Measurements from ENCODE around the gene SGSM2. TPM values are rescaled to one million over a fixed set of nuclear protein-coding genes. Genes with fewer than 3 reads are reported as not detected.
A peak's percentile ranks its signal among the peaks of the same experiment; 100 is the strongest.

SGSM2 gene
- total RNA-seq, 1 donor from 2014 or later = 13.4 TPM

- peak; percentile 24 for TF ChIP-seq CTCF (IDR thresholded peaks at IDR 0.05; ENCODE audit: insufficient read depth, low read length, severe bottlenecking)
- Histone ChIP-seq H3K27me3 (ENCODE audit: control insufficient read depth, insufficient read depth, low read length) (no peaks in the 10 kb centered on the region), H3K4me3 (ENCODE audit: low read depth, low read length) (no peak overlapping the region), H3K36me3 (ENCODE audit: control insufficient read depth, insufficient read depth, low read length) (peaks cover 19% of the 10 kb centered on the region)
- no peak for DNase-seq (ENCODE audit: low read depth)
- FAIRE-seq = no peak
These were observed 29.6 kb downstream of the SGSM2 start for GRCh38 chr17:2366747-2367494.

DNA sequence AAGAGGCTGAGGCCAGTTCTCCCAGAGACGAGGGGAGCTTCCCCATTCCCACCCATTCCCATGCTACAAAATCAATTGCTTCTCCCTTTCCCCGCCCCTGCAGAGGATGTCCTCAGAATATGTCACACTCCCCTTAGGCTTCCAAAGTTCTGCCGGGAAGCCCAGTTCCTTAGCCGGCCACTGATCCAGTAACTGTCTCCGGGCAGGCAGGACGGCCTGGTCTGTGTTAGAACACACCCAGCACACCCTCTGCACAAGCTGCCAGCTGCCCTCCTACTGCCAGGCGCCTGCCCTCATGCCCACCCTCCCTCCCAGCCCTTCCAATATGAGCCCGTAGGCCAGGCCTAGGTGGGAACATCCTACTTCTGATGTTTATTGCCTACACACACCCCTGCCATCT lies 31.1 kb downstream of the SGSM2 start:
- H3K4me3 ChIP-seq (ENCODE audit: low read depth, low read length) = no peak overlapping the region
- FAIRE-seq (no peak), DNase-seq (ENCODE audit: low read depth) (no peak)
- no peak for TF ChIP-seq CTCF (IDR thresholded peaks at IDR 0.05; ENCODE audit: insufficient read depth, low read length, severe bottlenecking)
- no peaks in the 10 kb centered on the region for H3K27me3 ChIP-seq (ENCODE audit: control insufficient read depth, insufficient read depth, low read length)
- peaks cover 18% of the 10 kb centered on the region for H3K36me3 ChIP-seq (ENCODE audit: control insufficient read depth, insufficient read depth, low read length)

DNA sequence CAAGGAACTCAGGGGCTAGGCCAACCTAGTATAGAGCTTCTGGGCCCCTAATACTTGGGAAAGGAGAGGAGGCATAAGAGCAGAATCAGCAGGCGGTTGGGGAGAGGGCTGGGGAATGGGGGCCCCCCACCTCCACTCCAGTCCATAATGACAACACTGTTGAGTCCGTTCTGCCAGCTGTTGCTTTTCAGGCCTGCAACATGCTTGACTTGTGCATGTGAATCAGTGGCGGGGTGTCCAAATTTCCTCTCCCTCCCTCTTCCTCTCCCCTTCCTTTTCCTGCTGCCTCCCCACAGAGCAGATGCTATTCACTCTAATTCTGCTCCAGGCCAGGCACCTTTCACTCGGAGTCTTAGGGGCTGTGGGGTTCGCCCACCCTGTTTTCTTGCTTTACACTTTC lies 31.7 kb downstream of the SGSM2 start:
- peaks cover 19% of the 10 kb centered on the region for H3K36me3 ChIP-seq (ENCODE audit: control insufficient read depth, insufficient read depth, low read length)
- DNase-seq (ENCODE audit: low read depth) = no peak
- FAIRE-seq = no peak
- no peaks in the 10 kb centered on the region for H3K27me3 ChIP-seq (ENCODE audit: control insufficient read depth, insufficient read depth, low read length)
- H3K4me3 ChIP-seq (ENCODE audit: low read depth, low read length) = no peak overlapping the region
- TF ChIP-seq CTCF (IDR thresholded peaks at IDR 0.05; ENCODE audit: insufficient read depth, low read length, severe bottlenecking) = no peak

GRCh38 chr17:2369551-2370210 lies 32.4 kb downstream of the SGSM2 start:
- no peak for TF ChIP-seq CTCF (IDR thresholded peaks at IDR 0.05; ENCODE audit: insufficient read depth, low read length, severe bottlenecking)
- Histone ChIP-seq H3K27me3 (ENCODE audit: control insufficient read depth, insufficient read depth, low read length) (no peaks in the 10 kb centered on the region), H3K4me3 (ENCODE audit: low read depth, low read length) (no peak overlapping the region), H3K36me3 (ENCODE audit: control insufficient read depth, insufficient read depth, low read length) (peaks cover 16% of the 10 kb centered on the region)
- no peak for DNase-seq (ENCODE audit: low read depth)
- FAIRE-seq = no peak

DNA sequence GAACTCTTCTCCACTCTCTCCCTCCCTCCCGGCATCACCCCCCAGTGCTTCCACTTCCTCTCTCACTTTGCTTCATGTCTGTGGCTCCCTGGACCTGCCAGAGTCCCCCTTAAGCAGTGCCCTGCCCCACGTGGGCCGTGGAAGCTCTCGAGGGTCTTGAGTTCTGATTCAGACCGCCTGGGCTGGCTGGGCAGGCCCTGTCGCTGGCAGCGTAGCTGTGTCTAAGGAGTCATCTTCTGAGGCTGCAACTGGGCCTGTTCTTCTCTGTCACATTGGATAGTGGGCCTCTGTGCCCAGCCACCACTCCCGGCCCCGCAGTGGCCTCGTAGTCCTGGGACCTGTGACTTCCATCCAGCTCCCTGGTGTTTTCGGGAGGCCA lies 32.9 kb downstream of the SGSM2 start:
- peaks cover 14% of the 10 kb centered on the region for H3K36me3 ChIP-seq (ENCODE audit: control insufficient read depth, insufficient read depth, low read length)
- H3K4me3 ChIP-seq (ENCODE audit: low read depth, low read length) = no peak overlapping the region
- TF ChIP-seq CTCF (IDR thresholded peaks at IDR 0.05; ENCODE audit: insufficient read depth, low read length, severe bottlenecking) = no peak
- no peaks in the 10 kb centered on the region for H3K27me3 ChIP-seq (ENCODE audit: control insufficient read depth, insufficient read depth, low read length)
- FAIRE-seq = no peak
- DNase-seq (ENCODE audit: low read depth) = no peak

Data from bronchial epithelial cell (primary cell).